T-cell (primary cell): ENCODE measurements around the gene FAM53B. TPM values are rescaled to one million over a fixed set of nuclear protein-coding genes. Genes with fewer than 3 reads are reported as not detected.

Source experiments
- ATAC-seq, 4 experiments: fragments of 200-7000 bp in 3 of 4; fragments of 150-1000 bp in 1 of 4; cut with Tn5 transposase; replicated peaks in 1 of 4; 1 replicate in 3 of 4; 2 replicates in 1 of 4; pipeline ENCODE4 v1.10.0; 2021; ENCODE audit warnings: moderate library complexity in 3 of 4, mild to moderate bottlenecking in 2 of 4, moderate number of reproducible peaks in 1 of 4
- CTCF ChIA-PET, 2 donors: fragments of 300-600 bp; sonication (Branson Sonifier 250); formaldehyde crosslinking; loops; one replicate each; lab custom pipeline; 2022; ENCODE audit warnings: antibody characterized with exemption in 2 of 2; lab: Charles Lee
- POLR2A ChIA-PET, 2 donors: fragments of 300-600 bp; sonication (Branson Sonifier 250); formaldehyde crosslinking; loops; one replicate each; lab custom pipeline; 2022; ENCODE audit warnings: antibody characterized with exemption in 2 of 2; lab: Charles Lee
- DNase-seq, 35 experiments: peaks; one replicate each; pipeline versions ENCODE4 v3.0.0 to v3.0.0-alpha.2; 2013 to 2023
- H3K27ac ChIP-seq: one replicate; pipeline ENCODE4 v1.5.1; 2013; ENCODE audit warnings: low read length
- H3K27me3 ChIP-seq, 2 experiments: replicated peaks in 1 of 2; 1 replicate in 1 of 2; 2 replicates in 1 of 2; pipeline versions ENCODE4 v1.6.1 to v1.7.0; 2013; ENCODE audit warnings: low read length in 1 of 2, mixed read lengths in 1 of 2; ENCODE audit not compliant: control insufficient read depth in 2 of 2, insufficient read depth in 2 of 2; ENCODE audit errors: extremely low read depth in 1 of 2
- H3K36me3 ChIP-seq, 2 donors: 1 replicate in 1 of 2; 2 replicates in 1 of 2; pipeline versions ENCODE4 v1.6.1 to v1.7.0; 2013; ENCODE audit warnings: low read length in 1 of 2; ENCODE audit not compliant: control insufficient read depth in 2 of 2, insufficient read depth in 1 of 2; ENCODE audit errors: extremely low read depth in 1 of 2
- H3K4me1 ChIP-seq, 2 experiments: 1 replicate in 1 of 2; 2 replicates in 1 of 2; pipeline versions ENCODE4 v1.6.1 to v1.7.0; 2013; ENCODE audit warnings: low read length in 2 of 2, mixed read lengths in 1 of 2; ENCODE audit not compliant: insufficient read depth in 2 of 2, control insufficient read depth in 1 of 2; ENCODE audit errors: extremely low read depth in 1 of 2
- H3K4me3 ChIP-seq, 2 donors: 1 replicate in 1 of 2; 2 replicates in 1 of 2; pipeline versions ENCODE4 v1.5.1 to v1.7.0; 2013; ENCODE audit warnings: mild to moderate bottlenecking in 2 of 2, low read length in 1 of 2, moderate library complexity in 1 of 2; ENCODE audit not compliant: control insufficient read depth in 1 of 2; ENCODE audit errors: extremely low read depth in 1 of 2
- H3K9me3 ChIP-seq: 2 replicates; pipeline ENCODE4 v1.7.0; 2013
- H3K27ac Mint-ChIP-seq, 2 donors: one replicate each; pipeline ENCODE4 v1.8.0; 2020 to 2021; ENCODE audit warnings: mild to moderate bottlenecking in 2 of 2, mixed read lengths in 2 of 2
- H3K27me3 Mint-ChIP-seq, 2 donors: one replicate each; pipeline ENCODE4 v1.8.0; 2021 to 2022; ENCODE audit warnings: mixed read lengths in 2 of 2
- H3K36me3 Mint-ChIP-seq: one replicate; pipeline ENCODE4 v1.8.0; 2021; ENCODE audit warnings: mixed read lengths
- H3K4me1 Mint-ChIP-seq, 3 donors: one replicate each; pipeline ENCODE4 v1.8.0; 2020 to 2022; ENCODE audit warnings: mixed read lengths in 3 of 3, mild to moderate bottlenecking in 1 of 3
- H3K4me3 Mint-ChIP-seq, 3 donors: one replicate each; pipeline ENCODE4 v1.8.0; 2020 to 2022; ENCODE audit warnings: mild to moderate bottlenecking in 3 of 3, mixed read lengths in 3 of 3, moderate library complexity in 3 of 3
- H3K9me3 Mint-ChIP-seq, 3 donors: one replicate each; pipeline ENCODE4 v1.8.0; 2020 to 2022; ENCODE audit warnings: mixed read lengths in 3 of 3
- WGBS: methylation state at CpG from one replicate; pipeline ENCODE4 v1.1.5; 2013; ENCODE audit warnings: missing lambda C conversion rate; ENCODE audit not compliant: insufficient coverage; 5-methylcytosine and 5-hydroxymethylcytosine counted together
- total RNA-seq, 35 experiments: library from RNA in 6 of 35; stranded (reverse) in 6 of 35; fragments of 120-200 nt in 1 of 35; gene quantifications; one replicate each; pipeline versions ENCODE4 v1.2.1 to v1.2.4 and lab custom pipeline; 2013 to 2026

Gene FAM53B
- total RNA-seq, 5 donors from 2014 or later (not counting 1 experiment from before 2014, with no cell fraction given), result 39.3 to 86.5 (median 52.3) TPM

- Histone ChIP-seq H3K27me3 (peaks cover 0 to 2% of the 10 kb centered on the region in 2 experiments), H3K27ac (no peak overlapping the region), H3K4me1 (no peaks in the 10 kb centered on the region), H3K9me3 (no peaks in the 10 kb centered on the region), H3K36me3 (no peaks in the 10 kb centered on the region), H3K4me3 (no peak overlapping the region)
- ChIA-PET POLR2A (no interaction called here), CTCF (no interaction called here)
- DNase-seq, result no peak
- ATAC-seq, result no peak
- H3K27ac Mint-ChIP-seq, result no peak overlapping the region
- no peaks in the 10 kb centered on the region for H3K27me3 Mint-ChIP-seq
- H3K4me3 Mint-ChIP-seq, result no peak overlapping the region
- peaks cover 0 to 4% (median 0%) of the 10 kb centered on the region in 3 donors for H3K4me1 Mint-ChIP-seq
- peaks cover 16% of the 10 kb centered on the region for H3K36me3 Mint-ChIP-seq
- peaks cover 0 to 2% (median 0%) of the 10 kb centered on the region in 3 donors for H3K9me3 Mint-ChIP-seq
- WGBS, result no CpG with 5 or more reads among the region's 3 CpGs
Measured at GRCh38 chr10:124586142-124586541, 158.0 kb downstream of the FAM53B start.

GRCh38 chr10:124579011-124579399, 165.2 kb downstream of the FAM53B start:
- H3K36me3 Mint-ChIP-seq, result peaks cover 26% of the 10 kb centered on the region
- WGBS, result 93% methylated on average over 14 of the region's 16 CpGs
- POLR2A ChIA-PET, result no interaction called here

DNA sequence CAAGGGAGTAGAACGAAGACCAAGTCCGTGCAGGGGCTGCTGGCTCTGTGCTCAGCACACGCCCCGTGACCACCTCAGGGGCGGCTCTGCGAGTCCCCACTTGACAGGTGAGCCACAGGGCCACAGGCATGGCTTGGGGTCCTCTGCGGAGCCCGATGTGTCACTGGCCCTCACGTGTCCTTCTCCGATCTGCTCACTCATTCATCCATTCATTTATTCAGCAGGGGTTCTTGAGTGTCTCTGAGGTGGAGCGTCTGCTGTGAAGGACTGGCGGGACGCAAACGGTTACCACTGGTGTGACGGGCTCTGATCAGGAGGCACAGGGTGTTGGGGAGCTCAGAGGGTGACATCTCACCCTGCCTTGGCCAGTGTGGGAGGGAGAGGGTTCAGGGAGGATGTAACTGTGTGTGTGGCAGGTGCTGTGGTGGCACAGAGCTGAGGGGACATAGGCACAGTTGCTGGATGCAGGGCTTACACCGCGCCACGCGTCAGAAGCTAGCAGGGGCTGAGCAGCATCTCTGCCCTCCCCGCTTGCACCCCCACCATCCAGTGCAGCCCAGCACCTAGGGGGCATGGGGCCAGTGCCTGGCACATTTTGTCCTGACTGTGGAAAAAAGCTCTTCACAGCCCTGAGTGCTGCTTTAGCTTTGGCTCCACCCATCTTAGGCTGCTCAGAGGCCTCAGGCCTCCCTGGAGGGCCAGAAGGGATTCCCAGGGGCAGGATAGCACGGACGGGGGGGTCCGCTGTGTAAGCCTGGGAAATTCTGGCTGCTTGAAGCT, 165.8 kb downstream of the FAM53B start:
- DNase-seq, result no peak
- Mint-ChIP-seq H3K4me1 (no peaks in the 10 kb centered on the region), H3K36me3 (peaks cover 21% of the 10 kb centered on the region), H3K9me3 (peaks cover 0 to 12% (median 5%) of the 10 kb centered on the region in 3 donors), H3K27me3 (no peaks in the 10 kb centered on the region), H3K27ac (no peak overlapping the region), H3K4me3 (no peak overlapping the region)
- no peak for ATAC-seq
- H3K36me3 ChIP-seq, result no peaks in the 10 kb centered on the region
- POLR2A ChIA-PET, result no interaction called here
- no peaks in the 10 kb centered on the region for H3K27me3 ChIP-seq
- 92% methylated on average over 15 of the region's 23 CpGs for WGBS
- H3K9me3 ChIP-seq, result no peaks in the 10 kb centered on the region
- CTCF ChIA-PET, result no interaction called here
- H3K4me1 ChIP-seq, result no peaks in the 10 kb centered on the region
- H3K4me3 ChIP-seq, result no peak overlapping the region
- H3K27ac ChIP-seq, result no peak overlapping the region

More at GRCh38 chr10:124579011-124579399, 165.2 kb downstream of the FAM53B start:
- no peak for ATAC-seq
- CTCF ChIA-PET, result no interaction called here
- no peak overlapping the region for H3K4me3 ChIP-seq
- no peaks in the 10 kb centered on the region for H3K4me1 ChIP-seq
- no peak overlapping the region for H3K27ac Mint-ChIP-seq
- H3K9me3 Mint-ChIP-seq, result peaks cover 0 to 12% (median 5%) of the 10 kb centered on the region in 3 donors
- H3K4me1 Mint-ChIP-seq, result no peaks in the 10 kb centered on the region
- H3K4me3 Mint-ChIP-seq, result no peak overlapping the region
- H3K27me3 Mint-ChIP-seq, result no peaks in the 10 kb centered on the region
- no peaks in the 10 kb centered on the region for H3K36me3 ChIP-seq
- no peaks in the 10 kb centered on the region for H3K9me3 ChIP-seq
- no peak overlapping the region for H3K27ac ChIP-seq
- no peak for DNase-seq
- H3K27me3 ChIP-seq, result no peaks in the 10 kb centered on the region

- DNase-seq, result no peak
- Histone ChIP-seq H3K4me1 (no peaks in the 10 kb centered on the region), H3K27me3 (no peaks in the 10 kb centered on the region), H3K27ac (no peak overlapping the region), H3K4me3 (no peak overlapping the region), H3K36me3 (no peaks in the 10 kb centered on the region), H3K9me3 (no peaks in the 10 kb centered on the region)
- Mint-ChIP-seq H3K4me3 (no peak overlapping the region), H3K9me3 (peaks cover 0 to 12% (median 5%) of the 10 kb centered on the region in 3 donors), H3K27ac (no peak overlapping the region), H3K4me1 (no peaks in the 10 kb centered on the region), H3K36me3 (peaks cover 19% of the 10 kb centered on the region), H3K27me3 (no peaks in the 10 kb centered on the region)
- POLR2A ChIA-PET, result no interaction called here
- ATAC-seq, result no peak
- WGBS, result 88% methylated on average over 1 of the region's 3 CpGs
- CTCF ChIA-PET, result no interaction called here
Measured at GRCh38 chr10:124577651-124578050, 166.5 kb downstream of the FAM53B start.

DNA sequence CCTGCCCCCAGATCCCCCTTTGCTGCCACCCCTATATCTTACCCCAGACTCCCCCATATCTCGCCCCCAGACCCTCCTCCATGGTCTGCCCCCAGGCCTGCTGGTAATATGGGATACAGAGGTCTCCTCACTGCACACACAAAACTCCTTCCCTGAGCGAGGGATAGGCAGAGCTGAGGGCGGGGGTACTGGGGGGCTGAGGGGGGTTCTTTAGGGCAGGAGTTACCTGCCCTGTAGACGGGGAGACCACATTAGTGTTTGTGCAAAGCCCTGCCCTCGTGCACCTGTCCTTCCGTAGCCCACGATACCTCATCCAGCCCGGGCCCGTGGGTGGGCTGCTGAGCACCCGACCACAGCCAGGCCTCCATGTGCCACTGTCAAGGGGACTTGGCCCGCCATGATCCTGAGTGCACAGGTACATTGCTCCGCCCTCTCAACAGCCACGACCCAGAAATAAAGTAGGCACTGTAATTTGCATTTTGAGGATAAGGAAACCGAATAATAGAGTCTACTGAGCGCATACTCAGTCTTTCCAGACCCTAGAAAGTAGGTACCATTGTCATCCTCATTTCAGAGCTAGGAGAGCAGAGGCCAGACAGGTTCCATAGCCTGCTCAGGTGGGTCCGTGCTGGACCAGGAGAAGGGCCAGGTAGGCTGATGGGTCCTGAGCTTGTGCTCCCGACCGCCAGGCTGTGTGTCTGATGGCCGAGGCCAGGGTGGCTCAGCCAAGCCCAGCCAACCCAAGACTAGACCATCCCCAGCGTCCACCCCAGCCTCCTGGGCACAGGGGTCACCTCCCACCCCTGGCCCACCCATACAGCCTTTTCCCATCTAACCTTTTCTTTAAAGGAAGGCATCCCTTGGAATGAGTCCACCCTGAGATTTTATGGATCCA, 167.4 kb downstream of the FAM53B start:
- H3K4me3 Mint-ChIP-seq, result no peak overlapping the region
- no peaks in the 10 kb centered on the region for H3K4me1 Mint-ChIP-seq
- 67% methylated on average over 13 of the region's 20 CpGs for WGBS
- DNase-seq (no peak), ATAC-seq (no peak)
- Histone ChIP-seq H3K4me1 (no peaks in the 10 kb centered on the region), H3K36me3 (no peaks in the 10 kb centered on the region), H3K4me3 (no peak overlapping the region), H3K27ac (no peak overlapping the region), H3K9me3 (no peaks in the 10 kb centered on the region), H3K27me3 (no peaks in the 10 kb centered on the region)
- POLR2A ChIA-PET, result no interaction called here
- H3K27me3 Mint-ChIP-seq, result no peaks in the 10 kb centered on the region
- H3K36me3 Mint-ChIP-seq, result peaks cover 19% of the 10 kb centered on the region
- no peak overlapping the region for H3K27ac Mint-ChIP-seq
- CTCF ChIA-PET, result no interaction called here
- H3K9me3 Mint-ChIP-seq, result peaks cover 0 to 12% (median 5%) of the 10 kb centered on the region in 3 donors

DNA sequence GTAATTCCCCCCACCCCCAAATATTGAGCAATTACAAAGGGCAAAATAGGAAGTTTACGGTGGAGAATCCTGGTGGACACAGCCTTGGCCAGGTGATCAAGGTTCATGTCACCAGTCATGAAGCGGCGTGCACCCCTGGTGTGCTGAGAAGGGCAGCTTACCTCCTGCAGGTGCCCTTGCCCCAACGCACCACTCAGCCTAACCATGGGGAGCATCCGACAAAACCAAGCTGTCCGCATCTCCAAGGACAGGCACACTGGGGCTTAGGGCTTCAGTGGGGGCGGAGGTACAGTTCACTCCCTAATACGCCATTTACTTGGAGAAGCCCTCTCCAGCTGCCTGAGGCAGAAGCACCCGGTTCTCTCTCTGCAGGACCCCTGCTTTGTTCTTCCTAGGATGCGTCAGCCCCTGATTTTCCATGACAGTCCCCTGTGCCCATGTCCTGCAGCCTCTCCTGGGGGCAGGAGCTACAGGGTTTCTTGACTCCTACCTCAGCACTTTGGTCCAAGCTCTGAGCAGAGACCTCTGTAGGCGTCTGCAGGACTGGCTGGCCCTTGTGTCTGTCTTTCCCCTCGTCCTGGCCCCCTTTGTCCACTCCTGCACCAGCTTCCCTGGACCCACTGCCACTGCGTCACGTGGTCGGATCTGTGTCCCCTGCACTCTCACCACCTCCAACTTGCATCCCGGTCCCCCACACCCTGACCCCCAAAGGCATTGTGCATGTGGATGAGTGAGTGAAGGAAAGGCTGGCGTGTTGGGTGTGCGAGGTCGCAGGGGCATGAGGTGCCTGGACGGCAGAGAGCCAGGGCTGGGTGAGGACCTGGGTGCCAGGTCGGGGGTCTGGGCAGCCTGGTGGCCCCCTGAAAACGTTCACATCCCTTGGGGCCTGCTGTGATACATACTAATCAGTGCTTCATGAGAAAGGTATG, 168.8 kb downstream of the FAM53B start:
- Histone ChIP-seq H3K9me3 (no peaks in the 10 kb centered on the region), H3K27ac (no peak overlapping the region), H3K4me3 (no peak overlapping the region), H3K27me3 (no peaks in the 10 kb centered on the region), H3K36me3 (no peaks in the 10 kb centered on the region), H3K4me1 (no peaks in the 10 kb centered on the region)
- 89% methylated on average over 15 of the region's 22 CpGs for WGBS
- no peak overlapping the region for H3K4me3 Mint-ChIP-seq
- POLR2A ChIA-PET, result no interaction called here
- ATAC-seq (no peak), DNase-seq (no peak)
- CTCF ChIA-PET, result no interaction called here
- H3K27me3 Mint-ChIP-seq, result no peaks in the 10 kb centered on the region
- peaks cover 13% of the 10 kb centered on the region for H3K36me3 Mint-ChIP-seq
- peaks cover 0 to 6% (median 5%) of the 10 kb centered on the region in 3 donors for H3K9me3 Mint-ChIP-seq
- H3K4me1 Mint-ChIP-seq, result no peaks in the 10 kb centered on the region
- H3K27ac Mint-ChIP-seq, result no peak overlapping the region
